GM12874 (cell line): ENCODE results near the gene UVSSA.

ENCODE experiments used
- CTCF ChIP-seq: IDR thresholded peaks from 2 replicates; pipeline ENCODE4 v1.5.1; 2011; ENCODE audit warnings: low read depth, mild to moderate bottlenecking, control low read depth, low read length, moderate library complexity; ENCODE audit not compliant: insufficient read depth

The UVSSA gene

GRCh38 chr4:1402516-1403091 is 55.6 kb downstream of the UVSSA start:
- no peak for TF ChIP-seq CTCF

- no peak for TF ChIP-seq CTCF
These were observed 56.2 kb downstream of the UVSSA start for GRCh38 chr4:1403177-1403583.

- TF ChIP-seq CTCF, result no peak
These were observed 56.9 kb downstream of the UVSSA start for GRCh38 chr4:1403591-1404572.

GRCh38 chr4:1404573-1405253 is 57.7 kb downstream of the UVSSA start:
- no peak for TF ChIP-seq CTCF

- TF ChIP-seq CTCF, result no peak
These were observed 58.2 kb downstream of the UVSSA start for GRCh38 chr4:1405254-1405635.

- TF ChIP-seq CTCF, result no peak
These were observed 58.8 kb downstream of the UVSSA start for GRCh38 chr4:1405636-1406393.

GRCh38 chr4:1406394-1406980 is 59.5 kb downstream of the UVSSA start, which contains the start of gene NKX1-1:
TSS of gene NKX1-1 (minus strand) at chr4:1406442. CDS start at chr4:1406442, 0 bp downstream.
- no peak for TF ChIP-seq CTCF
